IMR-90 (cell line): ENCODE results near the gene FNIP1. TPM values are rescaled to one million over a fixed set of nuclear protein-coding genes. Genes with fewer than 3 reads are reported as not detected.

Experiments used
- ATAC-seq: fragments of 200-7000 bp; cut with Tn5 transposase; 2 replicates; pipeline ENCODE4 v1.9.1; 2020; ENCODE audit warnings: low read depth, mild to moderate bottlenecking, moderate library complexity
- BruUV-seq: library from RNA; stranded (reverse); fragments of 400-500 nt; replicated peaks from 2 replicates; lab custom pipeline; 2021; lab: Mats Ljungman, UMichigan
- CTCF ChIA-PET: fragments of 300-600 bp; formaldehyde crosslinking; extraction: SDS; loops from one replicate; lab custom pipeline; 2021; ENCODE audit warnings: antibody characterized with exemption; lab: Yijun Ruan, JAX
- POLR2A ChIA-PET: fragments of 300-600 bp; sonication (Branson Sonifier 250); formaldehyde crosslinking; loops from one replicate; lab custom pipeline; 2022; ENCODE audit warnings: antibody characterized with exemption; ENCODE audit not compliant: unreplicated experiment; lab: Charles Lee
- DNase-seq: peaks from one replicate; pipeline ENCODE4 v3.0.0; 2013
- H2AFZ ChIP-seq: replicated peaks from 2 replicates; pipeline ENCODE3; 2013; ENCODE audit warnings: low read length, mild to moderate bottlenecking; ENCODE audit not compliant: poor library complexity
- H2AK5ac ChIP-seq: 2 replicates; pipeline ENCODE4 v1.6.1; 2013; ENCODE audit warnings: low read depth, low read length, inconsistent platforms
- H2AK9ac ChIP-seq: replicated peaks from 2 replicates; pipeline ENCODE3; 2013; ENCODE audit warnings: mild to moderate bottlenecking, low read depth, low read length, moderate library complexity; ENCODE audit not compliant: poor library complexity
- H2BK120ac ChIP-seq: 2 replicates; pipeline ENCODE4 v1.6.1; 2013; ENCODE audit warnings: low read depth, low read length, inconsistent platforms
- H2BK15ac ChIP-seq: 3 replicates; pipeline ENCODE4 v1.6.1; 2013; ENCODE audit warnings: low read depth, low read length, inconsistent platforms
- H2BK20ac ChIP-seq: 2 replicates; pipeline ENCODE4 v1.6.1; 2013; ENCODE audit warnings: low read depth, mild to moderate bottlenecking, inconsistent platforms, low read length, moderate library complexity
- H2BK5ac ChIP-seq: 2 replicates; pipeline ENCODE4 v1.6.1; 2013; ENCODE audit warnings: mild to moderate bottlenecking, low read depth, low read length, inconsistent platforms; ENCODE audit not compliant: poor library complexity, severe bottlenecking
- H3K14ac ChIP-seq: replicated peaks from 2 replicates; pipeline ENCODE4 v1.6.1; 2013; ENCODE audit warnings: low read depth, low read length, inconsistent platforms
- H3K18ac ChIP-seq: 2 replicates; pipeline ENCODE4 v1.6.1; 2013; ENCODE audit warnings: low read depth, low read length, control low read depth
- H3K23ac ChIP-seq: 2 replicates; pipeline ENCODE4 v1.6.1; 2013; ENCODE audit warnings: low read depth, low read length, inconsistent platforms
- H3K27ac ChIP-seq: 2 replicates; pipeline ENCODE4 v1.5.1; 2013; ENCODE audit warnings: mild to moderate bottlenecking, control low read depth, low read length; ENCODE audit not compliant: insufficient read depth
- H3K27me3 ChIP-seq: 2 replicates; pipeline ENCODE4 v1.6.1; 2013; ENCODE audit warnings: low read length; ENCODE audit not compliant: control insufficient read depth, insufficient read depth
- H3K36me3 ChIP-seq: 2 replicates; pipeline ENCODE4 v1.6.1; 2013; ENCODE audit warnings: low read length, mixed read lengths; ENCODE audit not compliant: control insufficient read depth, insufficient read depth
- H3K4ac ChIP-seq: 2 replicates; pipeline ENCODE4 v1.6.1; 2013; ENCODE audit warnings: low read depth, low read length, inconsistent platforms
- H3K4me1 ChIP-seq: 2 replicates; pipeline ENCODE4 v1.6.1; 2013; ENCODE audit warnings: low read length, mixed read lengths; ENCODE audit not compliant: control insufficient read depth, insufficient read depth
- H3K4me2 ChIP-seq: 2 replicates; pipeline ENCODE4 v1.6.1; 2013; ENCODE audit warnings: low read depth, mild to moderate bottlenecking, control low read depth, low read length, moderate library complexity
- H3K4me3 ChIP-seq: 2 replicates; pipeline ENCODE4 v1.5.1; 2013; ENCODE audit warnings: low read depth, mild to moderate bottlenecking, control low read depth, low read length, moderate library complexity; ENCODE audit not compliant: insufficient read depth
- H3K56ac ChIP-seq: 2 replicates; pipeline ENCODE4 v1.6.1; 2013; ENCODE audit warnings: low read length, inconsistent platforms; ENCODE audit not compliant: insufficient read depth; ENCODE audit errors: extremely low read depth
- H3K79me1 ChIP-seq, 2 experiments: 2 replicates each; pipeline ENCODE4 v1.6.1; 2013; ENCODE audit warnings: low read length in 2 of 2, inconsistent platforms in 1 of 2, low read depth in 1 of 2
- H3K9ac ChIP-seq: 2 replicates; pipeline ENCODE4 v1.6.1; 2013; ENCODE audit warnings: low read depth, low read length, control low read depth
- H3K9me1 ChIP-seq: 2 replicates; pipeline ENCODE4 v1.6.1; 2013; ENCODE audit warnings: low read length, inconsistent platforms; ENCODE audit not compliant: insufficient read depth
- H3K9me3 ChIP-seq: 2 replicates; pipeline ENCODE4 v1.6.1; 2013; ENCODE audit warnings: low read length; ENCODE audit not compliant: control insufficient read depth, insufficient read depth
- H4K20me1 ChIP-seq: 2 replicates; pipeline ENCODE4 v1.6.1; 2013; ENCODE audit warnings: low read length, inconsistent platforms; ENCODE audit not compliant: insufficient read depth
- H4K5ac ChIP-seq: 2 replicates; pipeline ENCODE4 v1.6.1; 2013; ENCODE audit warnings: mild to moderate bottlenecking, low read depth, low read length, control low read depth
- H4K8ac ChIP-seq, 2 experiments: 2 replicates each; pipeline ENCODE4 v1.6.1; 2013; ENCODE audit warnings: low read depth in 2 of 2, low read length in 2 of 2, control low read depth in 1 of 2, inconsistent platforms in 1 of 2
- H4K91ac ChIP-seq: 2 replicates; pipeline ENCODE4 v1.6.1; 2013; ENCODE audit warnings: low read depth, low read length, inconsistent platforms; ENCODE audit not compliant: insufficient read depth
- BHLHE40 ChIP-seq: fragments of 150-350 bp; IDR thresholded peaks from 2 replicates; pipeline ENCODE4 v1.6.1; 2016; ENCODE audit warnings: mild to moderate bottlenecking, low read depth, low read length
- CEBPB ChIP-seq: IDR thresholded peaks from 2 replicates; pipeline ENCODE4 v1.6.1; 2012; ENCODE audit warnings: low read depth, low read length, improper control_type of control experiment
- CHD1 ChIP-seq: IDR thresholded peaks from 2 replicates; pipeline ENCODE4 v1.6.1; 2012; ENCODE audit warnings: low read depth, low read length, improper control_type of control experiment
- ELK1 ChIP-seq: fragments of 150-350 bp; IDR thresholded peaks from 2 replicates; pipeline ENCODE4 v1.6.1; 2016; ENCODE audit warnings: low read depth, mild to moderate bottlenecking, low read length, moderate library complexity, borderline replicate concordance
- FOS ChIP-seq: fragments of 150-350 bp; IDR thresholded peaks from 2 replicates; pipeline ENCODE4 v1.6.1; 2016; ENCODE audit warnings: low read depth, low read length
- MAFK ChIP-seq: IDR thresholded peaks from 2 replicates; pipeline ENCODE4 v1.6.1; 2012; ENCODE audit warnings: low read depth, low read length, improper control_type of control experiment
- MAZ ChIP-seq: IDR thresholded peaks from 2 replicates; pipeline ENCODE4 v1.6.1; 2012; ENCODE audit warnings: low read depth, mild to moderate bottlenecking, low read length, improper control_type of control experiment, moderate library complexity, borderline replicate concordance
- MXI1 ChIP-seq: IDR thresholded peaks from 2 replicates; pipeline ENCODE4 v1.6.1; 2012; ENCODE audit warnings: low read depth, mild to moderate bottlenecking, low read length, moderate library complexity, borderline replicate concordance
- NFE2L2 ChIP-seq: fragments of 150-350 bp; IDR thresholded peaks from 2 replicates; pipeline ENCODE4 v1.6.1; 2016; ENCODE audit warnings: low read depth, mild to moderate bottlenecking, low read length
- POLR2A ChIP-seq: IDR thresholded peaks from 2 replicates; pipeline ENCODE4 v1.6.1; 2012; ENCODE audit warnings: mild to moderate bottlenecking, low read depth, low read length
- RAD21 ChIP-seq: IDR thresholded peaks from 2 replicates; pipeline ENCODE4 v1.6.1; 2012; ENCODE audit warnings: low read length, improper control_type of control experiment
- RCOR1 ChIP-seq: IDR thresholded peaks from 2 replicates; pipeline ENCODE4 v1.6.1; 2012; ENCODE audit warnings: mild to moderate bottlenecking, low read length, improper control_type of control experiment; ENCODE audit not compliant: insufficient replicate concordance
- RFX5 ChIP-seq: IDR thresholded peaks from 2 replicates; pipeline ENCODE4 v1.8.0; 2012; ENCODE audit warnings: low read depth, mild to moderate bottlenecking, low read length, moderate library complexity
- WGBS, 2 experiments: methylation state at CpG; one replicate each; pipeline versions ENCODE4 v1.1.5 to v1.1.7; 2013; ENCODE audit warnings: missing lambda C conversion rate in 2 of 2; ENCODE audit not compliant: insufficient read length in 1 of 2; ENCODE audit errors: extremely low coverage in 2 of 2; 5-methylcytosine and 5-hydroxymethylcytosine counted together
- dilution Hi-C: fragments of 300-500 bp; cut with HindIII; formaldehyde crosslinking; loops from one replicate; pipeline ENCODE4 v1.14.3; 2018; ENCODE audit warnings: low sequenced_read_pairs; ENCODE audit not compliant: unreplicated experiment
- in situ Hi-C: fragments of 300-500 bp; cut with MboI; formaldehyde crosslinking; loops from 3 replicates; pipeline ENCODE4 v1.14.3; 2019; ENCODE audit warnings: low sequenced_read_pairs, inconsistent platforms, mixed read lengths
- intact Hi-C: fragments of 100-400 bp; cut with micrococcal nuclease; formaldehyde crosslinking; loops from 2 replicates; pipeline ENCODE4 v1.10.0; 2022
- polyA plus RNA-seq, 3 experiments: library from polyadenylated mRNA; depleted of rRNA; stranded (reverse); fragments of >200 nt; gene quantifications; 2 replicates each; pipeline ENCODE4 v1.2.3, GENCODE V29; 2012; ENCODE audit warnings: low replicate concordance in 1 of 3
- total RNA-seq: library from RNA; depleted of rRNA; stranded (reverse); fragments of >200 nt; gene quantifications from 2 replicates; pipeline ENCODE4 v1.2.3, GENCODE V29; 2012
- TF ChIP-seq, protein P1 (sequence below): fragments of 150-350 bp; IDR thresholded peaks from 2 replicates; pipeline ENCODE4 v1.6.1; 2017; ENCODE audit warnings: mild to moderate bottlenecking, antibody characterized with exemption, low read length, low read depth
- TF ChIP-seq, protein P2 (sequence below): conservative IDR thresholded peaks from 2 replicates; pipeline ENCODE4 v1.5.1; 2012; ENCODE audit warnings: mild to moderate bottlenecking, low read depth, low read length, improper control_type of control experiment

FNIP1 gene
- total and polyA plus RNA-seq, 2 of the 4 experiments (the other 2 are of a cell fraction) = 5.6 to 34.1 TPM

GRCh38 chr5:131818001-131818724, 21.3 kb upstream of the FNIP1 start:
- H2AK9ac ChIP-seq = no peak overlapping the region
- H2AK5ac ChIP-seq = no peak overlapping the region
- no peaks in the 10 kb centered on the region for H3K9me3 ChIP-seq
- H3K18ac ChIP-seq = no peak overlapping the region
- ChIA-PET POLR2A (no interaction called here), CTCF (no interaction called here)
- H2BK5ac ChIP-seq = no peak overlapping the region
- H2BK15ac ChIP-seq = no peak overlapping the region
- dilution Hi-C loops = no loop called here
- DNase-seq = no peak
- H3K4ac ChIP-seq = no peak overlapping the region
- no peak overlapping the region for H4K5ac ChIP-seq
- H2AFZ ChIP-seq = no peak overlapping the region
- H3K27me3 ChIP-seq = no peaks in the 10 kb centered on the region
- no peak for TF ChIP-seq ELK1
- TF ChIP-seq CEBPB = no peak
- TF ChIP-seq, protein P1, sequence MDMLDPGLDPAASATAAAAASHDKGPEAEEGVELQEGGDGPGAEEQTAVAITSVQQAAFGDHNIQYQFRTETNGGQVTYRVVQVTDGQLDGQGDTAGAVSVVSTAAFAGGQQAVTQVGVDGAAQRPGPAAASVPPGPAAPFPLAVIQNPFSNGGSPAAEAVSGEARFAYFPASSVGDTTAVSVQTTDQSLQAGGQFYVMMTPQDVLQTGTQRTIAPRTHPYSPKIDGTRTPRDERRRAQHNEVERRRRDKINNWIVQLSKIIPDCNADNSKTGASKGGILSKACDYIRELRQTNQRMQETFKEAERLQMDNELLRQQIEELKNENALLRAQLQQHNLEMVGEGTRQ = no peak
- no peak for TF ChIP-seq MXI1
- TF ChIP-seq, protein P2, sequence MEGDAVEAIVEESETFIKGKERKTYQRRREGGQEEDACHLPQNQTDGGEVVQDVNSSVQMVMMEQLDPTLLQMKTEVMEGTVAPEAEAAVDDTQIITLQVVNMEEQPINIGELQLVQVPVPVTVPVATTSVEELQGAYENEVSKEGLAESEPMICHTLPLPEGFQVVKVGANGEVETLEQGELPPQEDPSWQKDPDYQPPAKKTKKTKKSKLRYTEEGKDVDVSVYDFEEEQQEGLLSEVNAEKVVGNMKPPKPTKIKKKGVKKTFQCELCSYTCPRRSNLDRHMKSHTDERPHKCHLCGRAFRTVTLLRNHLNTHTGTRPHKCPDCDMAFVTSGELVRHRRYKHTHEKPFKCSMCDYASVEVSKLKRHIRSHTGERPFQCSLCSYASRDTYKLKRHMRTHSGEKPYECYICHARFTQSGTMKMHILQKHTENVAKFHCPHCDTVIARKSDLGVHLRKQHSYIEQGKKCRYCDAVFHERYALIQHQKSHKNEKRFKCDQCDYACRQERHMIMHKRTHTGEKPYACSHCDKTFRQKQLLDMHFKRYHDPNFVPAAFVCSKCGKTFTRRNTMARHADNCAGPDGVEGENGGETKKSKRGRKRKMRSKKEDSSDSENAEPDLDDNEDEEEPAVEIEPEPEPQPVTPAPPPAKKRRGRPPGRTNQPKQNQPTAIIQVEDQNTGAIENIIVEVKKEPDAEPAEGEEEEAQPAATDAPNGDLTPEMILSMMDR = no peak
- TF ChIP-seq FOS = no peak
- no peak for TF ChIP-seq RCOR1
- TF ChIP-seq MAFK = no peak
- no peak for TF ChIP-seq CHD1
- no peak for TF ChIP-seq POLR2A
- TF ChIP-seq RAD21 = no peak
- TF ChIP-seq MAZ = no peak
- TF ChIP-seq RFX5 = no peak
- no peak for TF ChIP-seq BHLHE40
- TF ChIP-seq NFE2L2 = no peak
- no peak for ATAC-seq
- no peak overlapping the region for H4K91ac ChIP-seq
- no peak overlapping the region for H3K9ac ChIP-seq
- no CpG with 5 or more reads among the region's 2 CpGs for WGBS, 2 experiments
- no peak overlapping the region for H2BK20ac ChIP-seq
- intact Hi-C loops = no loop called here
- no peak overlapping the region for H3K14ac ChIP-seq
- H4K8ac ChIP-seq = no peak overlapping the region
- no peak overlapping the region for H3K56ac ChIP-seq
- 0 out of 2 replicates have a peak, but pooled peaks cover 2% of the 10 kb centered on the region for H3K4me1 ChIP-seq
- no peak overlapping the region for H3K4me2 ChIP-seq
- H3K79me1 ChIP-seq = no peaks in the 10 kb centered on the region
- no peak overlapping the region for H3K23ac ChIP-seq
- no TSS peak for BruUV-seq
- H3K4me3 ChIP-seq = no peak overlapping the region
- no peak overlapping the region for H2BK120ac ChIP-seq
- H4K20me1 ChIP-seq = no peaks in the 10 kb centered on the region
- in situ Hi-C loops = loop anchor here (10.0 kb wide), 1 partner anchor 187 kb away; no protein-coding TSS in a partner anchor
- H3K9me1 ChIP-seq = peaks cover 2% of the 10 kb centered on the region; the same call in 1 of the 2 replicates
- H3K27ac ChIP-seq = no peak overlapping the region
- H3K36me3 ChIP-seq = no peaks in the 10 kb centered on the region
